T-helper 1 cell treated with Interleukin-12 subunit alpha and Interleukin-12 subunit beta and Interleukin-4 antibody, amounts not matched to agents 30 μg/mL and 1 μg/mL, for 36 hours (primary cell): ENCODE results near the gene GPR17.

Experiments used
- H3K27ac Mint-ChIP-seq: one replicate; pipeline ENCODE4 v1.8.0; 2021; ENCODE audit warnings: mild to moderate bottlenecking, mixed read lengths
- H3K27me3 Mint-ChIP-seq: one replicate; pipeline ENCODE4 v1.8.0; 2021; ENCODE audit warnings: low read depth, mixed read lengths
- H3K36me3 Mint-ChIP-seq: one replicate; pipeline ENCODE4 v1.8.0; 2021; ENCODE audit warnings: low read depth, mixed read lengths
- H3K4me1 Mint-ChIP-seq: one replicate; pipeline ENCODE4 v1.8.0; 2021; ENCODE audit warnings: low read depth, mixed read lengths
- H3K4me3 Mint-ChIP-seq: one replicate; pipeline ENCODE4 v1.8.0; 2021; ENCODE audit warnings: mild to moderate bottlenecking, moderate library complexity, mixed read lengths
- H3K9me3 Mint-ChIP-seq: one replicate; pipeline ENCODE4 v1.8.0; 2021; ENCODE audit warnings: mixed read lengths

Gene GPR17

DNA sequence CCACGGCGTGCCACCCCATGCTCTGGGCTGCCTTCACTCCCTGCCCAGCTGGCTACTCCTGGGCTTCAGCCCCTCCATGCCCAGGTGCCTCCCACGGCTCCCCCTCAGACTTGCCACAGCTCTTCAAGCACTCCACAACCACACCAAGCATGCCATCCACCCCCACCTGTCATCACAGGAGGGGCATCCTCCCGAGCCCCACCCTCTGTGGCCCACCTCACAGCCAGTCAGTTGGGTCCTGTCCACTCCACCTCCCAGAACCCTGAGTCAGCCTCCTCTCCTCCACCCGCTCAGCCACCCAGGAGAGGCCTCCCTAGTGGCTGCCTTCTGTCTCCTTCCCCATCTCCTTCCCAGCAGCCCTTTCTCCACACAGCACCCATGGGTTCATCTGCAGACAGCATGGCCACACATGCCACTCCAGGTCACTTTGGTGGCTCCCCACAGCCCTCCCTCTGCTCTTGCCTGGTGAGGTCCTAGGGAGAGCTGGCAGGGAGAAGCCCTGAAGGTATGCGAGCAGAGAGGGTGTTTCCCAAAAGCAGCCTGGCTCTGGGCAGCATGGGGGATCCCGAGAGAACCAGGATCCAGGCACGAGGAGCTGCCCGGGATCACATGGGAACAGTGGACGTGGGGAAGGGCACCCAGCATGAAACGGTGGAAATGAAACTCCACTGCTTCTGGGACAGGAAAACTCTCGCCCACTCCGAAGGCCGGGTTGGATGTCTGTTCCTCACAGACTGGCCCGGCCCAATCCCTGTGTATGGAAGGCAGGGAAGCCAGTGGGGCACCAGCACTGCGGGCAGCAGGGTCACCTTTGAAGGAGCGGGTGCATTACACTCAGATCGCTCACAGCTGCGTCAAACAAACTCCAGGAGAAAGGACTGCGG is 26.6 kb downstream of the GPR17 start:
- Mint-ChIP-seq H3K27ac (no peak overlapping the region), H3K36me3 (no peaks in the 10 kb centered on the region), H3K9me3 (no peaks in the 10 kb centered on the region), H3K4me1 (peaks cover 5% of the 10 kb centered on the region), H3K27me3 (peaks cover 67% of the 10 kb centered on the region), H3K4me3 (no peak overlapping the region)

DNA sequence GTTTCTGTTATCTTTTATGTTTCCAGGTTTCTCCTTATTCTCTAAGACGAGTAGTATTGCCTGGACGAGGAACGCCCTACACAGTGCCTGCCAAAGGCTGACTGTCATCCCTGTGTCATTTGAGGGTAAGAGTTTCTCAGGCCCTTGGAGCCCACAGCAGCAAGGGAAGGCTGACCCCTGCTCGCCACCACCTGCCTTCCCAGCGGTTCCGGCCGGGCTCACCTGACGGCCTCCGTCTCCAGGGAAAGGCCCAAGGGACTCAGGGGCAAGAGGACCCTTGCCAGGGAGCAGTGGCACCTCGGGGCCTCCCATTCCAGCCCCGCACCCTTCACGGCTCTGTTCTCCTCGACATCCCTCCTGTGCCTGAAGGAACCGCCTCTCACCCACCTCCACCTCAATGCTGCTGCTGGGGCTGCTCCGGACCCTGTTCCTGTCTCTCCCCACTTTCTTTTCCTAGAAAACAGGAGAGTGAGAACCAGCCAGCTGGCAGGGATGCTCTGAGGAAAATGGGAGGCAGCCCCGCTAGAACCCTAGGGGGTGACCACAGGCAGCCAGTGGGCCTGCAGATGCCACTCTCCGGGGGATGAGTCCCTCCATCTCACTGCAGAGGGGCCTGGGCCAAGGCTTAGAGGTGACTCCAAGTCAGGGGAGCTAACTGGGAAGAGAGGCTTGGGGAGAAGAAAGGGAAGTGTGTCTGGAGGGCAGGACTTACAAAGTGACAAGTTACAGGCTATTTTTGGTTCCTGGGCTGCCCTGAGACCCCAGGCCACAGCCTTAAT is 27.5 kb downstream of the GPR17 start:
- Mint-ChIP-seq H3K4me3 (no peak overlapping the region), H3K36me3 (no peaks in the 10 kb centered on the region), H3K27me3 (peaks cover 72% of the 10 kb centered on the region), H3K27ac (no peak overlapping the region), H3K4me1 (peaks cover 5% of the 10 kb centered on the region), H3K9me3 (no peaks in the 10 kb centered on the region)

DNA sequence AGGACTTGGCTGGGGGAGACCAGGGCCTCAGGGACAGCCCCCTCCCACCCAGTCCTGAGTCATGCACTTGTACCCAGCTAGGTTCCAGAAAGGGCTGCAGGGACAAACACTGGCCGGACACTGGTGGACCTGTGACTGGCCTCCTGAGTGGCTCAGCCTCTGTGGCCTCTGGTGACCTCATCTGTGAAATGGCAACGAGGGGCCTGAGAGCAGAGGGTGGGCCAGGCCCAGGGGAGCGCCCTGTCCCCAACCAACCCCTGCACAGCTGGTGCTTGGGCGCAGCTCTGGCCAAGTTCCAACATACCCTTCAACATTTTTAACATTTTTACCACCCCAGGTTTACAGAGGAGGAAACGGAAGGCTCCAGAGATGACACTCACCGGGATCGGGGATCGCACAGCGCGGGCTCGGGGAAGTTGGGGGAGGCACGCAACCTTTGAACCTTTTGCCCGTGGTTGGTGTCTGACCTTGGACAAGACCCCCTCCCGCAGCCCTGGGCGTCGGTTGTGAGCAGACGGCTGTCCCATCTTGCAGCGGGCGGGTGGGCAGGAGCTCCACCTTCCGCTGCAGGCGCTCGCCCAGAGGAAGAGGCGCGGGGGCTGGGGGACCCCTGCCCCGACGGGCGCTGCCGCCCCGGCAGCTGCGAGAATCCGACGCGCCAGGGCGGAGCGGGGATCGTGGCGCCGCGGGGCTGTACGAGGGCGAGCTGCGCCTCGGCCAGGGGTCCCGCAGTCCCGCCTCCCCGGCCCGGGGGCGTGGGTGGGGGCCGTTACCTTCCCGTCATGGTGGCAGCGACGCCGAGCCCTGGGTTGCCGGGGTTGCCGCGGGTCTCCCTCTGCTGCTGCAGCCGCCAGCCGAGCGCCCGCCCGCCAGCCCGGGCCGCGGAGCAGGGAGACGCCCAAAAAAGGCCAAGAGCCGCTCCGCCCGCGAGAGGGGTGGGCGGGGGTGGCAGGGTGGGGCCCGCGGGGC is 28.6 kb downstream of the GPR17 start:
- Mint-ChIP-seq H3K27ac (no peak overlapping the region), H3K36me3 (no peaks in the 10 kb centered on the region), H3K27me3 (peaks cover 72% of the 10 kb centered on the region), H3K4me1 (peaks cover 5% of the 10 kb centered on the region), H3K9me3 (no peaks in the 10 kb centered on the region), H3K4me3 (peak overlapping the region; percentile 71)

DNA sequence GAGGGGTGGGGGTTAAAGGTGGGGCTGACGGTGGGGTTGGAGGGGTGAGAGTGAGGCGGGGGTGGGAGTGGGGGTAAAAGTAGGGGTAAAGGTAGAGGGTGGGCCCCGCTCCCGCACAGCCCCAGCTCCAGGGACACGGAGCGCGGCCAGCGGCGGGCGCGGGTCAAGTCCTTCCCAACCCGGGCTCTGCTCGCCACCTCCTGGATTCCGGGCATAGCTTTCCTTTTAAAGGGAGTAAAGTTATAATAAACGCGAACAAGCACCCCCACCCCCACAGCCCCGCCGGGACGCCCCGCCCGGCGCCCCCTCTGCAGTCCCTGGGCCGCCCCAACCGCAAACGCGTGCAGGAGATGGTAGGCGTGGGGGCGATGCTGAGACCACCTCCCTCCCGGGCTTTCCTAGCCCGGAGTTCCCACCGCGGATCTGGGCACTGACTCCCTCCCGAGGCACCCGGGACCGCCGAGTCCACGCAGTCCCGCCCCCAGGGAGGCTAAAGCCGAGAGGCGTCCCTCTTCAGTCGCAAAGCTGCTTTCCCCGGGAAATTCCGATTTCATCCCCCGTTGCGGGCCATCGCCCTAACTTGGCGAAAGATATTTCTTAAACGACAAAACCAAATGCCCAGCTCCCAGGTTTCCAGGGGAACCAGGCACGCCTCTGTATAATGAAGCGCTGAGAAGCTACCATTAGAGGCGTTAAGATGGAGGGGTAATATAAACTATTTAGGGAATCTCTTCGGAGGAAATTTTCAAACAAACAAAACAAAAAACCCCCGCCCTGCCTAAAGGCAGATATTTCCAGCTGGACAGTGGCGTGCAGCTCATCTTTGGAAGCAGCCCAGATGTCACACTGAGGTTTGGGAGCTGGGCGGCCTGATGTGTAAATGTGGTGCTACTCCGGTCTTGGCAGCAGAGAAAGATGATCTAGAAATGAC is 29.6 kb downstream of the GPR17 start, which contains the start of gene LIMS2:
TSS of gene LIMS2 (minus strand) at position 200 of the 931 bp plus-strand sequence. CDS start 506 bp downstream, outside the sequence.
- Mint-ChIP-seq H3K4me1 (peaks cover 5% of the 10 kb centered on the region), H3K4me3 (peak within 1 kb of the TSS; percentile 71), H3K9me3 (no peaks in the 10 kb centered on the region), H3K27me3 (peaks cover 63% of the 10 kb centered on the region), H3K36me3 (no peaks in the 10 kb centered on the region), H3K27ac (no peak within 1 kb of the TSS)

DNA sequence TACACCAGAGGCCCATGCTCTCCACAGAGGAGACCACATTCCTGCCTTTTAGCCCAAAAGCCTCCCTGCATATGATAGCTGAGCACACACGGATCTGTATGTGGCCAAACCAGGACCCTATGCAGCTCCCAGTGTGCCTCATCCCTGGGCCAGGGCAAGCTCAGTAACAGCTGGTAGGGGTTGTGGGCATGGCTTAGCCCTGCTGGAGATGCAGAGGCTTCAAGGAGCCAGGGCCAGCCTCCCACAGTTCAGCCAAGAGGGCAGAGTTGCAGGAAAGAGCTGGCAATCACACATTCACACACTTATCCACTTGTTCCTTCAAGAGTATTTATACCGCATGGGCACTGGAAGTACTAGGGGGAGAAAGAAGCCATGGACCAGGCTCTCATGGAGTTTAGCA is 31.0 kb downstream of the GPR17 start:
- no peak overlapping the region for H3K27ac Mint-ChIP-seq
- H3K4me1 Mint-ChIP-seq: peaks cover 5% of the 10 kb centered on the region
- H3K4me3 Mint-ChIP-seq: no peak overlapping the region
- no peaks in the 10 kb centered on the region for H3K9me3 Mint-ChIP-seq
- peaks cover 67% of the 10 kb centered on the region for H3K27me3 Mint-ChIP-seq
- no peaks in the 10 kb centered on the region for H3K36me3 Mint-ChIP-seq

DNA sequence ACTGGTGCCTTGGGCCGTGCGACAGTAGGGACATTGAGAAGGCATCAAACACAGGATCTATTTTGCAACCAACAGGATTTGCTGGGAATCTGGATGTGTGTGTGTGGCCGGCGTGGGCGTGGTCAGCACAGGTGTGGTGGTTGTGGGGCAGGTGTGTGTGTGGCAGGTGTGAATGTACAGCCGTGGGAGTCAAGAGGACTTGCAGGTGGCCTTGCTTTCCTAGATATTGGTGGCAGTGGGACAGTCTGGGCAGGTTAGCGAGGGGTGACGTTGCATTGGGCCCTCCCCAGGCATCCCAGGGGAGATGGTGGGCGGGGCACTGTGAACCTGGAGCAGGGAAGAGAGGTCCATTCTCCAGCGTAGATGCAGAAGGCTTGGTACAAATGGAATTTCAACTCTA is 32.6 kb downstream of the GPR17 start:
- Mint-ChIP-seq H3K27me3 (peaks cover 58% of the 10 kb centered on the region), H3K27ac (no peak overlapping the region), H3K4me3 (no peak overlapping the region), H3K4me1 (peaks cover 5% of the 10 kb centered on the region), H3K36me3 (no peaks in the 10 kb centered on the region), H3K9me3 (no peaks in the 10 kb centered on the region)

DNA sequence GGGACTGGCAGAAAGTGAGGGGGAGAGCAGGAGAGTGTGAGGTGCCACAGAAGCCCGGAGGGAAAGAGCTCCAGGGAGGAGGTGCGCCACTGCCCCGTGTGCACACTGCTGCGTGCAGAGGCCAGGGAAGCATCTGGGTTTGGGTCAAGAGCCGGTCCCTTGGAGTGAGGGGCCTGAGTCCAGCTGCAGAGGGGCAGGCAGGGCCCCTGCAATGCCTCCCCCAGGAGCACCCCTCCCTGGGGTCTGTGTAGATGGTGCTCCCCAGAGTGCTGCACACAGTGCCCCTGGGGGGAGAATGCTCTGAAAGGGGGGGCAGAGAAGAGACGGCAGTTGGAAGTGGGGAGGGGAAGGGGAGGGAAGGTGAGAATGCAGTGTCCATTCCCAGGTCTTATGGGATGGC is 33.0 kb downstream of the GPR17 start:
- H3K36me3 Mint-ChIP-seq: no peaks in the 10 kb centered on the region
- no peak overlapping the region for H3K4me3 Mint-ChIP-seq
- H3K27ac Mint-ChIP-seq: no peak overlapping the region
- H3K27me3 Mint-ChIP-seq: peaks cover 56% of the 10 kb centered on the region
- peaks cover 5% of the 10 kb centered on the region for H3K4me1 Mint-ChIP-seq
- H3K9me3 Mint-ChIP-seq: no peaks in the 10 kb centered on the region

DNA sequence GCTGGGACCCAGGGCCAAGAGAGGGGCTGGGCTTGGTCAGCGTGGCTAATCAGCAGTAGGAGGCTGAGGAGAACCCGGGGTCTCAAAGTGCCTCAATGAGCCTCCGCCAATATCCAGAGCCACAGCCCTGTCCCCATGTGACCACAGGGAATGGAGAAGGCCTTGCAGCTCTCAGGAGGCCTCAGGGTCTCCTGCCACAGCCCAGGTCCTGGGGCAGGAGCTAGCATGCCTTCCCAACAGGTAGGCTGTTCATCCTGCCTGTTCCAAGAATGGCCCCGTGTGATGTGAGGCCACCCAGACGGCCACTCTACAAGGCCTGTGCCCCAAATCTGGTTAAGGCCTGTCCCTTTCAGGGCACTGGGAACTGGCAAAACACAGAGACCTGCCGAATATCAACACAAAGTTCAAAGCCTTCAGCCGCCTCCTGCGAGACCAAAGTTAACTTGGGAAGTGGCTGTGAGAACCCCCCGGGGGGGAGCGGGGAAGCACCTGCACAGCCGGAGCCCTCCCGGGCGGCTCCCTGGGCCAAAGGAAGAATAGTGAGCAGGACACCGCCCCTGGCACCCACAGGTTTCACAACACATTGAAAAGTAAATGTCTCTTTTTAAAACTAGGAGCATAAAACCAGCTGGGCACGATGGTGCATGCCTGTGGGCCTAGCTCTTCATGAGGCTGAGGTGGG is 33.9 kb downstream of the GPR17 start:
- no peak overlapping the region for H3K4me3 Mint-ChIP-seq
- H3K4me1 Mint-ChIP-seq: no peaks in the 10 kb centered on the region
- H3K9me3 Mint-ChIP-seq: no peaks in the 10 kb centered on the region
- H3K27me3 Mint-ChIP-seq: peaks cover 51% of the 10 kb centered on the region
- H3K27ac Mint-ChIP-seq: no peak overlapping the region
- H3K36me3 Mint-ChIP-seq: no peaks in the 10 kb centered on the region

DNA sequence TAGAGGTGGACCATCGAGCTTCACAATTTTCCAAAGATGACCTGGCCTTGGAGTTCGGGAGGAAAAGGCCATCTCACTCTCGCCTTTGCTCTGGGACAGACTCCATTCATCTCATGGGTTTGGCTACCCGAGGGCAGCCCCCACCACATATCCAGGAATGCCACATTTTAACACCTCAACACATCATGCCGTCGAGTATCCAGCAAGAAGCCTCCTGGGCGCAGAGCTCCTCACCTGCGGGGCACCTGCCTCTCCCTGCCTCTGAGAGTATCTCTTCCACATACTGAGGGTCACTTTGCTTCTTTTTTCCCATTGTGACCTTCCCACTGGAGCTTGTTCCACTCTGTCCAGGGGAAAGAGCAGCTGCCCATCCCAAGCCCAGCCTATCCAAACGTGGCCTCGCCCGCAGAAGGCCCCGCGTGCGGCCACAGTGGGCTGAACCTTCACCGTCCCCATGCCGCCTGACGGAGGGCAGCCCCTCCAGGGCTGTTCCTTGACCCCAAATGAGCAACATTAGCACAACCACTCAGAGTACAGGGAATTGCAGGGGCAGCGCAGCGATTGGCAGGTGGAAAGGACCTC is 34.8 kb downstream of the GPR17 start:
- H3K27me3 Mint-ChIP-seq: peaks cover 49% of the 10 kb centered on the region
- H3K4me1 Mint-ChIP-seq: no peaks in the 10 kb centered on the region
- H3K4me3 Mint-ChIP-seq: no peak overlapping the region
- no peaks in the 10 kb centered on the region for H3K36me3 Mint-ChIP-seq
- H3K27ac Mint-ChIP-seq: no peak overlapping the region
- H3K9me3 Mint-ChIP-seq: no peaks in the 10 kb centered on the region

DNA sequence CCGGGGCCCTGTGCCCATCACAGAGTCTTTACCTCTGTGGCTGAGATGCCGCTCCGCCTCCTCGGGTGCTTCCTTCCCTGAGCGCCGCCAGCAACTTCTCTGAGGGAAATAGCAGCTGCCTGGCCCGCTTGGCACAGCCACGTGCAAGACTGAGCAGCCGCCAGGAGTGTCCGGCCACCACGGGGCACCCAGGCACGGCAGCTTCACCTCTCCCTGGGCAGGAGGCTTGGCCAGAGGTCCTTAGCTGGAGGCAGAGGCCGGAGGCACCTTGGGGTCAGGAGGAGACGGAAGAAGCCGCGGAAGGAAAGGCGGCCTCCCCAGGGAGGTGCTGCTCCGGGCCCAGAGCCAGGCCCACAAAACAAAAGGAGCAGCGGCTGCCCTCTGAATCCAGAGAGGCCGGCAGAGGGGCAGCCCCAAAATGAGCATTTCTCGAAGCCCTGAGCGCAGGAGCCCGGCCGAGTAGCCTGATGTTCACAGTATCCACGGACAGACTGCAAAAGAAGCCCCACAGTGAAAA is 35.4 kb downstream of the GPR17 start:
- Mint-ChIP-seq H3K4me1 (no peaks in the 10 kb centered on the region), H3K4me3 (no peak overlapping the region), H3K27ac (no peak overlapping the region), H3K27me3 (peaks cover 45% of the 10 kb centered on the region), H3K9me3 (no peaks in the 10 kb centered on the region), H3K36me3 (no peaks in the 10 kb centered on the region)

DNA sequence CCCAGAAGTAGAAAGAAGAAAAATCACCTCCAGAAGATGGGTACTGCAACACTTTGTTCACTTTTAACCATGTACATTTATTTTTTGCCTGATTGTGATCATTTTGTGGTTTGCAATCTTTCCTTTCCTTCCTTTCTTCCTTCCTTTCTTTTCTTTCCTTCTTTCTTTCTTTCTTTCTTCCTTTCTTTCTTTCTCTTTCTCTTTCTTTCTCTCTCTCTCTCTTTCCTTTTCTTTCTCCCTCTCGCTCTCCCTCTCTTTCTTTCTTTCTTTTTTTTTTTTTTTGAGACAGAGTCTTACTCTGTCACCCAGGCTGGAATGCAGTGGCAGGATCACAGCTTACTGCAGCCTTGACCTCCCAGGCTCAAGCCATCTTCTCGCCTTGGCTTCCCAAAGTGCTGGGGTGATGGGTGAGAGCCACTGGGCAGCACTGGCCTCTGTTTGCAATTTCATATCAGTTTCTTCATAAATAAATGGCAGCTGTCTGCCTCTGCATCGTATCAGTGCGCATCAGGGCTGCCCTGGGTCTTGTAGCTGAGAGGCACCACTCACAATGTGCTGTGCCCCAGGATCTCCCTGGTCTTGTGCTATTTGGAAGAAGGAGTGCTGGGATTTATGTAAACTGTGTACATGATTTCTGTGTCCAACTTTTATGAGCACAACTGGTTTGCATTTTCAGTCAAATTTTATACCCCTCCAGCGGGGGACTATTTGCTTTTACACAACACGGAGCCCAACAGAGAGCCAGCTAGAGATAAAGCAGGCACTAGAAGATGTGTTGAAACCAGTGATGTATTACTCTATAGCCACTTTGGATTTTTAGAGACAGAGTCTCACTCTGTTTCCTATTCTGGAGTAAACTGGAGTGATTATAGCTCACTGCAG is 36.3 kb downstream of the GPR17 start:
- H3K4me3 Mint-ChIP-seq: no peak overlapping the region
- peaks cover 45% of the 10 kb centered on the region for H3K27me3 Mint-ChIP-seq
- H3K36me3 Mint-ChIP-seq: no peaks in the 10 kb centered on the region
- no peaks in the 10 kb centered on the region for H3K4me1 Mint-ChIP-seq
- no peak overlapping the region for H3K27ac Mint-ChIP-seq
- no peaks in the 10 kb centered on the region for H3K9me3 Mint-ChIP-seq

DNA sequence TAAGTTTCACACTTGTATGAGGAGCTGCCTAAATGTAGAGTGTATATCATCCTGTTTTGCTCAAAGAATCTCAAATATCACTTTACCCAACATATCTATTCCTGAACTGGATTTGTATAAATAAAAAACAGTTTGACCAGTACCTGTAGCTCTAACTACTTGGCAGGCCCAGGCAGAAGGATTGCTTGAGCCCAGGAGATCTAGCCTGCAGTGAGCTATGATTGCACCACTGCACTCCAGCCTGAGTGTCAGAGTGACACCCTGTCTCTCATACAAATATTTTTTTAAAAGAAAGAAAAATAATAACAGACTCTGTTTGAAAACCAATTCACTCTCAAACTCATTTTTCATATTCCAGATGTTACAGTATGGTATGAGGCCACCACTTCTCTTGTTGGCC is 37.1 kb downstream of the GPR17 start:
- no peaks in the 10 kb centered on the region for H3K4me1 Mint-ChIP-seq

More for the DNA sequence above, 37.1 kb downstream of the GPR17 start:
- H3K27me3 Mint-ChIP-seq: peaks cover 39% of the 10 kb centered on the region
- peaks cover 2% of the 10 kb centered on the region for H3K9me3 Mint-ChIP-seq
- no peak overlapping the region for H3K4me3 Mint-ChIP-seq
- H3K27ac Mint-ChIP-seq: no peak overlapping the region
- H3K36me3 Mint-ChIP-seq: no peaks in the 10 kb centered on the region
